GM18505 (cell line): ENCODE measurements around the gene GRP.
"Not testable (repeated sequence)": the region's sequence is repeated elsewhere in the genome, so short reads cannot be mapped to it uniquely, and the experiment has no call there.

Experiments
- ATAC-seq: cut with Tn5 transposase; IDR thresholded peaks from one replicate; pipeline ENCODE4 v1.9.1; 2021; ENCODE audit not compliant: unreplicated experiment
- POLR2A ChIP-seq: IDR thresholded peaks from 4 replicates; pipeline ENCODE4 v1.6.1; 2011; ENCODE audit warnings: borderline replicate concordance; ENCODE audit not compliant: insufficient read depth, insufficient read length; ENCODE audit errors: extremely low read depth

GRP gene

GRCh38 chr18:59233017-59233410 lies 13.1 kb downstream of the GRP start:
- no peak for ATAC-seq
- no peak for TF ChIP-seq POLR2A

GRCh38 chr18:59238385-59238784 lies 18.4 kb downstream of the GRP start:
- no peak for TF ChIP-seq POLR2A
- ATAC-seq, result no peak

- TF ChIP-seq POLR2A, result no peak
Measured at GRCh38 chr18:59239642-59240041, 19.7 kb downstream of the GRP start.

GRCh38 chr18:59242906-59243305 lies 22.9 kb downstream of the GRP start:
- ATAC-seq, result no peak
- no peak for TF ChIP-seq POLR2A

More at GRCh38 chr18:59239642-59240041, 19.7 kb downstream of the GRP start:
- no peak for ATAC-seq

DNA sequence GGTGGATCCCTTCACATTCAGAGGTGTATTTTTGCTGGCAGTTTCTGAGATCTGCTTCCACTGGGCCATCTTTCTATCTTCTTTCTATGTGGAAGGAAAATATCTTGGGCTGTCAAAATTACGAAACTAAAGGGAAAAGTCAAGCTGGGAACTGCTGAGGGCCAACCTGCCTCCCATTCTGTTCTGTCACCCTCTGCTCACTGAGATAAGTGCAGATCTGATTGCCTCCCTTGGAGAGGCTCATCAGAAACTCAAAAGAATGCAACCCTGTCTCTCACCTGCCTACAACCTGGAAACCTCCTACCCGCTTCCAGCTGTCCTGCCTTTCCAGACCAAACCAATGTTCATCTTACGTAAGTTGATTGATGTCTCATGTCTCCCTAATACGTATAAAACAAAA lies 26.8 kb downstream of the GRP start:
- no peak for TF ChIP-seq POLR2A
- ATAC-seq, result no peak

DNA sequence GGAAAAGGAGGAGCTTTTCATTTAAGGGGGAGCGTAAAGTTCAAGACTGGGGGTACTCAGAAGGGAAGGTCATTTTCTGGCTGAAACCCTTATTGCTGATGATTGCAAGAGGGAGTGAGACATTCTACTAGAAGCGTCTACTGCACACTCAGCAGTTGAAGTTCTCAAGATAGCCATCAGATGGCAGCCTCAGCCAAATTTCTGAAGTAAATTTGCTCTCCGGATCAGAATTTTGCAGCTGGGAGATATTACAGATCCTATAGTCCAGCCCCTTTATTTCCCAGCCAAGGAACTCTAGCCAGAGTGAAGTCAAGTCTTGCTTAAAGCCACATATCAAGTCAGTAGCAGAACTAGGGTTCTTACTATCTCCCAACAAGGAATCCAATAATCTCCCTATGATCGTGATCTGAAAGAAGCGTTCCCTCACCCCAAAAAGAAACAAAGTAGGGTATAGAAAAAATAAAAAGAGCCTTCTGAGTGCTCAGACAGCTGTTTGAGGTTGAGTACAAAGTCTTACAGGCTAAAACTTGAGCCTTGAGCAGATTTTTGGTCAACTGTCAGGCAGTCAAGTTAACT lies 29.3 kb downstream of the GRP start:
- ATAC-seq, result no peak
- no peak for TF ChIP-seq POLR2A

- not testable (repeated sequence) for ATAC-seq
Measured at GRCh38 chr18:59255491-59255890, 35.5 kb downstream of the GRP start.

- ATAC-seq, result not testable (repeated sequence)
Measured at GRCh38 chr18:59261842-59262241, 41.9 kb downstream of the GRP start.

GRCh38 chr18:59262243-59262642 lies 42.3 kb downstream of the GRP start:
- ATAC-seq, result not testable (repeated sequence)

DNA sequence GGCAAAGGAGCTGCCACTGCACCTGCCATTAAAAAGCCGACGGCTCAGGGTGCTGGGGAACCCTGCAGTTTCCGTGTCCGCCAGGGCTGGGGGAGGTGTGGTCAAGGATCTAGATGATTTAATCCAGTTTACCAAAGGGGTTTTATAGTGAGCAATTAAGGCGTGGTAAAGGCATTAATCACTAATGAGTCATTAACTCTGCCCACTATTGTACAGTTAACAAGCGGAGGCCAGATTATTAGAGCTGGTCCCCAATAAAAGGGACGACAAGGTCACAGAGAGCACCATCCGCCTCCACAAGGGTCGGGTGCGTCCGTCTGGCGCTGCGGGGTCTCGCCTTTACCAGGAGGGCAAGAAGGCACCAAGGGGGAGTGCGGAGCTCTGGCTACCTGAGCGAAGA lies 43.7 kb downstream of the GRP start:
- no peak for TF ChIP-seq POLR2A
- no peak for ATAC-seq

GRCh38 chr18:59264121-59264571 lies 44.2 kb downstream of the GRP start:
- TF ChIP-seq POLR2A, result no peak
- no peak for ATAC-seq

DNA sequence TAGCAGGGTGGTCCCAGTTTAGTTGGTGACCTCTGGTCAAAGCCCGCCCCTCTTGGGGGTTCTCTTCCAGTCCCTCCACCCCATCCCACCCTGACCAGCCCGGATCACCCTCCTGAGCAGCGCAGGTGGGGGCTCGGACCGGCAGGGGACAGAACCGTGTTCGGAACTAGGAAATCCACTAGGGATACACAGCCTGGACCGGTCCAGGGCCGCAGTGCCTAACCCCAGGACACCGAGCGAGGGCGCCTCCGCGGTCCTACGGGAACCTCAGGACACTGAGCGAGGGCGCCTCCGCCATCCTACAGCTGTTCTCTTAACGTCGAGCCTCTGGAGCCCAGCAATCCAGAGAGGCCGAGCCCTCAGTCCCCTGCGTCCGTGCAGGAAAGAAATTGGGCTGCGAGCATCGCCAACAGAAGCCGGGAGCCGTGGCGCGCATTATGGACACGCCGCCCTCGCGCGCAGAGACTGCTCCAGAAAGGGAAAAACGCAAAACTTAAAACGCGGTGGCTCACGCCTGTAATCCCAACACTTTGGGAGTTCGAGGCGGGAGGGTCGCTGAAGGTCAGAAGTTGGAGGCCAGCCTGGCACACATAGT lies 44.8 kb downstream of the GRP start:
- TF ChIP-seq POLR2A, result no peak

GRCh38 chr18:59265246-59265973 lies 45.5 kb downstream of the GRP start:
- ATAC-seq, result no peak
- no peak for TF ChIP-seq POLR2A

More for the DNA sequence above, 44.8 kb downstream of the GRP start:
- ATAC-seq, result no peak

- no peak for ATAC-seq
Measured at GRCh38 chr18:59265974-59266369, 46.0 kb downstream of the GRP start.

More at GRCh38 chr18:59265974-59266369, 46.0 kb downstream of the GRP start:
- no peak for TF ChIP-seq POLR2A
